HL-60/S4 treated with phorbol 12-myristate 13-acetate at 8.2 ng/mL for 4 days and 3 days (cell line): Measurements from ENCODE around the gene PLD1.
"Not testable (repeated sequence)": the region's sequence is repeated elsewhere in the genome, so short reads cannot be mapped to it uniquely, and the experiment has no call there.

Experiments
- in situ Hi-C: fragments of 300-500 bp; cut with MboI; formaldehyde crosslinking; loops from 2 replicates; pipeline ENCODE4 v1.15.0; 2022; ENCODE audit warnings: low sequenced_read_pairs

Gene PLD1

DNA sequence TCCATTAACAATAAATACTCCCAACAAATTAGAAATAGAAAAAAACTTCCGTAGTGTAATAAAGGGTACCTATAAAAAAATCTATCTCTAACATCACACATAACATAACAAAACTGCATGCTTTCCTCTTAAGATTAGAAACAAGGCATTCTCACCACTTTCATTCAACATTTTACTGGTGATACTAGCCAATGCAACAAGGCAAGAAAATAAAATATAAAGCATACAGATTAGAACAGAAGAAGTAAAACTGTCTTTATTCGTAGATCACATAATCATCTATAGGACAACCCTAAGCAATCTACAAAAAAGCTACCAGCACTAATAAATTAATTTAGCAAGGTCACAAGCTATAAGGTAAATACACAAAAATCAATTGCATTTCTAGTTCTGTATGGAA lies 107.1 kb downstream of the PLD1 start:
- in situ Hi-C loops = no loop called here

DNA sequence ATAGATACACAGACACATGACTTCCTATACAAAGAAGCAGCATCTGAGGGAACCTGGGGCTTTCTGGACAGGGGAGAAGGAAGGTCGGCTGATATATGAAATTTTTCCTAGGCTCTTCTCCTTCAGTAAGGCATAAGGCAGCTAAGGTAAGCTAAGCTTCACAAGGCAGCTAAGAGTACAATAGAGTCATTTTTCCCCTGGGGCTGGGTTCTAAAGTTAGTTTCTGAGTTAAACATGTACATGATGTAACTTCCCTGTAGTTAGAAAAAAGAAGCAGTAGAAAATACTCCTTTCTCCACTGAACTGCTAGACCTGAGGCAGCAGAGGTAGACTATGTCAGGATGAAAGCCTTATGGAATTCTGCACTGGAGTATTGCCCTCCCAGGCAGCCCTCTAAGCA lies 109.6 kb downstream of the PLD1 start:
- in situ Hi-C loops = no loop called here

DNA sequence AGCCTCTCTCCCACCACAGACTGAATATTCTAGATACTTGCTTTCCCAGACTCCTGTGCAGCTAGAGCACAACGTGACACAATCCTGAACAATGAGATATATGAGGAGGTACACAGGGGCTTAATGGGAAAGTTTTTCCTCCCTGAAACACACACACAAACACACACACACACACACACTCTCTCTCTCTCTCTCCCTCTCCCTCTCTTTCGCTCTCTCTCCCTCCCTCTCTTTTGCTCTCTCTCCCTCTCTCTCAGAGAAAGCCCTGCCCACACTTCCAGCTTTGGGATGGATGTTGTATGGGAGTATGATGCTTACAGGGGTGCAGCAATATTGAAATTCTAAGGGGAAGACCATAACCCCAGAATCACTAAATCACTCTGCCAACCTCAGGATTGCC lies 110.1 kb downstream of the PLD1 start:
- in situ Hi-C loops = no loop called here

DNA sequence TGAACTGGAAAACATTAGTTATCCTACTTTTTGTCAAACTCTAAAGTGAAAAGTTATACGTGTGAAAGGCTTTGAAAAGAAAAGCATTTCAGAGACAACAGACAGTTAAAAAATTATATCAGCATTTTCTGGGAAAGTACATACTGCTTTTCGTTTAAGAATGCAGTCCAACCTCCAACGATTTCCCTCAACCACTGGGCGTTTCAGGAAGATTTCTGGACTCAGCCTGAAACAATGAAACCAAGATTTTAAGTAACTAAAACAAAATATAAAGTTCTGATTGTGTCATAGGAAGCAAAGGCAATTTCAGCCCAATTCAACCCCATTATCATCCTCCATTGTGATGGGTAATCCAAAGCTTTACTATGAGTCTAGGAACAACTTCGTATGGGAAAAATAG lies 110.7 kb downstream of the PLD1 start:
- in situ Hi-C loops = no loop called here

DNA sequence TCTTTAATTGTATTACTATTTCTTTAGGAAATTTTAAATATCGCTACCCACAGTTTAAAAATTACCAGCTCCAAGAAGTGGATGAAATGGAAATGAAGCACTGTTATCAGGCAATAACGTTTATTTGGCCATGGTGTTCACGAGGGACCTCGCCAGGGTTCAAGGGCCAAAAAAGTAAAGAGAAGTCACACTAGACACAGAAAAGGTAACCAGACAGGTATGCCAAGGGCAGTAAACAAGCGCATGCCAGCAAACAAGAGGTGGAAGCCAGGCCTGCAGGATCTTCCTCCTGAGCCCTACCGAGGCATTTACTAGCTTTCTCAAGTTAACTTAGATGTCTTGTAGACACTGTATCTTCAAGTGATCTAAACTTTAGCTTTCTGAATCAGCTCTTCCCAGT lies 113.5 kb downstream of the PLD1 start:
- in situ Hi-C loops = no loop called here

DNA sequence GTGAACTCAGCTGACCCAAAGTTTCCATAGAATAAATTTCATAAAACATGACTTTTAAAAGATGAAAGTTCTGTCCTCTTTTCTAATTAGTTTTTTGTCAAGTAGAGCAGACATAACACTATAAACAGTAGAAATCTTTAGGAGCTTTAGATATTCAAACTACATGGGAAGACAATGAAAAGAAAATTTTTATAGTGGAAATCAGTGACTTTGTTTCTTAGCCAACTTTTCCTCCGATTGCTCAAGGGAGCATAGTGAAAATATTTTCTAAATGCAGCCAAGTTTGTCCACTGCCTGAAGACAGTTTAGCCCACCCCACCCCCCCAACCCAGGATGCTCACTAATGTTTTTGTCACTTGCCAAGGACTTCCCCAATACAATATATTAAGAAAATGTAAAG lies 114.9 kb downstream of the PLD1 start:
- in situ Hi-C loops = no loop called here

DNA sequence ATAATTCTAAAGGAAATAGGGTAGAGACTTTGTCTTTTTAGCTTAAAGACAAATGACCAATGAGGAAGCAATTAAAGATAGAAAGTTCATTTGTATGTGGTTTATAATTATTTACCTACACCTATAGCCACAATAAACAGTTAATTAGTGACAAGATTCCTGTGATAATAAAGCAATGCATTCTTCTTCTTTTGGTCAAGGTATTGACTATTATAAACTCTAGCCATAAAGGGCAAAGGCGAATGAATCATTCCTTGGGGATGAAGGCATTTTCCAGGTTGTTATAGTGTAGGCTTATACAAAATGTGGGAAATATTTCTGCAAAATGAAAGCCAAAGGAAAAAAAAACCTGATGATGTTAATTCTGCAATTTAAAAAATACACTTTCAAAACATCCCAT lies 115.4 kb downstream of the PLD1 start:
- in situ Hi-C loops = no loop called here

DNA sequence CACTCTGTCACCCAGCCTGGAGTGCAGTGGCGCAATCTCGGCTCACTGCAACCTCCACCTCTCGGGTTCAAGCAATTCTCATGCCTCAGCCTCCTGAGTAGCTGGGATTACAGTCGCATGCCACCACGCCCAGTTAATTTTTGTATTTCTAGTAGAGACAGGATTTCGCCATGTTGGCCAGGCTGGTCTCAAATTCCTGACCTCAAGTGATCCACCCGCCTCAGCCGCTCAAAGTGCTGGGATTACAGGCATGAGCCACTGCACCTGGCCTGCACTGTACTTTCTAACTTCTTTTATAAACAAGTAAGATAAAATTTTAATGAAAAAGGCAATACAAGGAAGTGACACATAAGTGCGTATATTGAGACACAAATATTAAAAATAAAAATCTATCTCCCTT lies 117.7 kb downstream of the PLD1 start:
- in situ Hi-C loops = not testable (repeated sequence)

DNA sequence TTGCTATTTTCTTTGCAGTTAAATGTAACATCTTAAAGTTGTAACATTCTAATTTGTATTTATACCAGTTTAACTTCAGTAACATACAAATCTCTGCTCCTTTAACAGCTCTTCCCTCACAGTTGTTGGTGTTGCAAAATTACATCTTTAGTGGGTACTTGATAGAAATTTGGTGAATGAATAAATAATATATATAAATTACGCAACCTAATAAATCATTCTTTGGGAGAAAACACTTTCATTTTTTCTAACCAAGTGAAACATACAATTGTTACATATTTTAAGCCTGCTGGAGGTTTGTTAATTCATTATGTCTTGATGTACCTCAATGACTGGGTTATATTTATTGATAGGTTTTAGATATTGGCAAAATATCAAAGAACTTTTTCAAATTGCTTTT lies 118.8 kb downstream of the PLD1 start:
- in situ Hi-C loops = no loop called here

DNA sequence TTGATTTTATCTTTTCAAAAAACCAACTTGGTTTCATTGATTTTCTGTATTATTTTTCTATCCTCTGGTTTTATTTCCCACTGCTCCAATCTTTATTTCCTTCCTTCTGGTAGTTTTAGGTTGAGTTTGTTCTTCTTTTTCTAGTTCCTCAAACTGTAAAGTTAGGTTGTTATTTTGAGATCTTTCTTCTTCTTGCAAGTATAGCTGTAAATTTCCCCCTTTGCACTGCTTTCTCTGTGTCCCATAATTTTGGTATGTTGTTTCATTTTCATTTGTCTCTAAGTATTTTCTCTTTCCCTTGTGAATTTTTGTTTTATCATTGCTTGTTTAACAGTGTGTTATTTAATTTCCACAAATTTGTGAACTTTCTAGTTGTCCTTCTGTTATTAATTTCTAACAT lies 120.0 kb downstream of the PLD1 start:
- in situ Hi-C loops = no loop called here

DNA sequence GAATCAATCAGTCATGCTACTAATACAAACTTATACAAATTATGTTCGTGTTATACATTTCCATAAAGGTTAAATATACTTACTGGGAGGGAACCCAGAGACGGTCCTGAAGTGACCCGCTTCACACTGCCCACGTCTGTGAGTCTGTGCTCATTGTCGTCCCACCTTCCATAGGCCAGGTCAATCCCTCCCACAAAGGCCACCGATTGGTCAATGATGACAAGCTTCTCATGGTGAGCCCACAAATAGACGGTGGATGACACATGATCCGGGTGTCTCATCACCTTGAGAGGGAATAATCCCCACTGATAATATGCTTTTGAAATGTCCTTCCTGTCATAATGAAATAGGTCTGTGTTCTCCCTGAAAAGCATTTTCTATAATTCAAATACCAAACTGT lies 121.7 kb downstream of the PLD1 start:
- in situ Hi-C loops = no loop called here

DNA sequence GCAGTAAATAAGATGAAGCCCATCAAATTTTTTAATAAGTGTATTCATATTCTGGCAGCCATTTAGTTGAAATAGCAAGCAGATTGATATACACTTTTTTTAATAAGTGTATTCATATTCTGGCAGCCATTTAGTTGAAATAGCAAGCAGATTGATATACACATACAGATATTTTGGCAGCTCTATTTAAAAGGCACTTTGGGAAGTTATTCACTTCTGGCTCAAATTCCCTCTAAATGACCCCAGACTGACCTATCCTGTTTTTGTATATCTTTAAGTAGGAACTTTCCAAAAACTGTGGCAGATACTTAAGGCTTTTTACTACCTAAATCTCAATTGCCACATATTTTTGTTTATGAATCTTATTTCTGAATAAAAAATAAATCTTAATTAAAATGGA lies 122.3 kb downstream of the PLD1 start:
- in situ Hi-C loops = no loop called here

DNA sequence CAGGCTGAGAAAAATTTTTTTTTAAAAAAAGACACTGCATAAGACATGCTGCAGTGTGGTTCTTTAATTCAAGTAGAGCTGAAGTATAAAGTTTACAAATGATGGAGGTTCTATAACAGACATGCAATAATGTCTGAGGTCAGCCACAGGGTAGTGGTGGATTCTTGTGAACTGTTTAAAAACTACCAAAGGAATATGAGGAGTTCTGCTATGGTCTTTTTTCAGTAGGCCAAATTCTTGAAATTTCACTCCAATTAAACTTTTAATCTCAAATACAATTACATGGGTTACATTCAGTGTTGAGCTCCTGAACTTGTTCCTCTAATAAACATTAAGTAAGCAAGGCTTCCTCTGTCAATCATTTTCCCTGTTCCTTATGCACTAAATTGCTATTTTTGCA lies 122.7 kb downstream of the PLD1 start:
- in situ Hi-C loops = no loop called here

DNA sequence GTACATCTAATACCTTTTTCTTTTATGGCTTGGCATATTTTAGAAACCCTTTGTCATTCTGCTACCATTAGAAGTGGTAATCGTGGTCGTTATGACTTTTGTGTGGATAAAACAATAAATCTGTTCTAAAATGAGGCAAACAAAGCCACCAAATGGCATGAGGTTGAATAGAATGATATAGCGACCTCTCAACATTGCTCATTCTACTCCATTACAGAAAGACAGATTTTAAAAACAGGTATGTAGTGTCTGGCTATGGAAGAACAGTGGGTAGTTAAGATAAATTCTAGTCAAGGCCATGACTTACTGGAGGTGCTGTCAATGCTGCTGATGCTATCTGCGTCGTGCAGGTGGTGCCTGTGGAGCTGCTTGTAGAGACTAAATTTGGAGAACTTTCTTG lies 123.2 kb downstream of the PLD1 start:
- in situ Hi-C loops = no loop called here

DNA sequence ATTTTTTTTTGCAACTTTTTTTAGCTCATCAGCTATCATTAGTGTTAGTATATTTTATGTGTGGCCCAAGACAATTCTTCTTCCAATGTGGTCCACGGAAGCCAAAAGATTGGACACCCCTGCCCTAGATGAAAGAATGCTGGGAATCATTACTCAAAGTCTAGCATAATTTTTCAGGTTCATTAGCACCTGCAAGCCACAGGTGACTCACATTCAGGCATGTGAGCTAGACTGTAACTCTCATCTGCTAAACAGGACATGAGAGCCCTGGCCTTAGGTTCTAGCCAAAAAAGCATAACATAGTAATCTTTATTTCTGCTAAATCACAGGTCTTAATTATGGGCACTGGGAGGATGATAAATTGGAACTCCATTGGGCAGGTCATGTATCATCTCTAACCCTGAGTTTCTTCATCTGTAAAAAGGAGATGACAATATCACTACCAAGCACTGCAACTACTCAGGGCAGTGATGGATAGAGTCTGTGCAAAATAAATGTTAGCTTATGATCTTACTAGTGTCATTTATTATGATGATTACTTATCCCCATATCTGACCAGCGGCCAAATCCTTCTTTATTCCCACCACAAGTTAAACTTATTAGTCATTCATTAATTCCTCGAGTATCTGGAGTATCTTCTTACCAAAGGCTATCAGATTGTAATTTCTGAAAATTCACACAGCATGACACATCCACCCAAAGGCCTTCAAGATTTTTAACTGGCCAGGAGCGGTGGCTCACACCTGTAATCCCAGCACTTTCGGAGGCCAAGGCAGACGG lies 125.0 kb downstream of the PLD1 start:
- in situ Hi-C loops = no loop called here

DNA sequence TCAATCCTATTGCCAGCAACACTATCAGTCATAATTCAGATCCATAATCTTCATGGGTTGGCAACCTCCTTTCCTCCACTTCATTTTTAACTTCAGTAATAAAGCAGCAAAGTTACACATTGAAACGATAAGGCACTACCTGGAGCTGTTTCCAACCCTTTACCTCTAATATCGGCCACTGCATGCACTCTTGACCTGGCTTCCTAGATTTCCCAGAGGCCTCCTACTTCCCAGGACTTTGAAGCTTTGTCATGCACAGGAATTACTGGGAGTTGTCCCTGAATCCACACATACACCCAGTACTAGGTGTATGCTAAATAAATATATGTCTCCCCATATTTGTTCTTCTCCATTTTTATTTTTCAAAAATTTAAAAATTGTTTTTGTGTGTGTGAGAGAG lies 126.1 kb downstream of the PLD1 start:
- in situ Hi-C loops = no loop called here

DNA sequence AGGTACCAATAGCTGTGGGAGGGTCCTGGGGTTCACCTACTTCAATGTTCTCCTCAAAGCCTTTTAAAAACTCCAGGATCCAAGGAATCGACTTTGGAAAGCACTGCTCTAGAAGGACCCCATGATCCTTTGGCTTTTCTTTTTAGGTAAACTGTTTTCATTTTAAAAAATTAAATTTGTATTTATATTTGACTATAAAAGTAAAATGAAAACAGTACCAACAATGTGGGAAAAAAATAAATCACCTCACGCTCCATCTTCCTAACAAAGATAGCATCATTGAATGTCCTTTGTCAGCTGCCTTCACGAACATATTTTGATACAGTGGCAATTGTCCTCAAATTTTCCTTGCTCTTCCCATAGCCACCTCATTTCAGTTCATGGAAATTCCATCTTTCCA lies 127.5 kb downstream of the PLD1 start:
- in situ Hi-C loops = no loop called here

DNA sequence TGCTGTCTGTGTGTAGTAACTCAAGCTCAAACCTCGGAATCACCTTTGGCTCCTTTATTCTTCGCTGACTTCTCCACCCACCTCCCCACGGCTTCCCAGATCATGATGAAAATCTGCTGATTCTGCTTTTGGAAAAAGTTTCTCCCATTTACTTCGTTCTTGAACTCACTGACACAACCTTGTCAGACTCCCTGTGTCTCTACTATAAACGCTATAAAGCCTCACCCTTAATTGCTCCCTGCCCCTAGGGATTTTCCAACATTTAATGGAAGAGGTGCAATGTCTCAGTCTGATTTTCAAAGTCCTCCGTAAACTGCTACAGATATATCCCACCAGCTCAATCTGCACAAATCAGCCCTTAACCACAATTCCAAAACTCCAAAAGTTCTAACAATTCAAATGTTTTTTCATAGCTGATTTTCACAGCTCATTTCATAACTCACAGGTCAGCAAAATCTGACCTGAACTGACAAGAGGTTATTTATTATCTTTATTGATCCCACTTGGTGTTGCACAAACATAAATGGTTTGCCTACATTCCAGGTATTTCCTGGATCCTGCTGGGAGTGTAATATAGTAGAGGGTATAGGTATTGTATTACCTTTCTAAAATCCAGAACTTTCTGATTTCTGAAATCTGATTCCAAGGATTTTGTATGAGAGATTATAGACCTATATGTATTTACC lies 129.4 kb downstream of the PLD1 start:
- in situ Hi-C loops = no loop called here

DNA sequence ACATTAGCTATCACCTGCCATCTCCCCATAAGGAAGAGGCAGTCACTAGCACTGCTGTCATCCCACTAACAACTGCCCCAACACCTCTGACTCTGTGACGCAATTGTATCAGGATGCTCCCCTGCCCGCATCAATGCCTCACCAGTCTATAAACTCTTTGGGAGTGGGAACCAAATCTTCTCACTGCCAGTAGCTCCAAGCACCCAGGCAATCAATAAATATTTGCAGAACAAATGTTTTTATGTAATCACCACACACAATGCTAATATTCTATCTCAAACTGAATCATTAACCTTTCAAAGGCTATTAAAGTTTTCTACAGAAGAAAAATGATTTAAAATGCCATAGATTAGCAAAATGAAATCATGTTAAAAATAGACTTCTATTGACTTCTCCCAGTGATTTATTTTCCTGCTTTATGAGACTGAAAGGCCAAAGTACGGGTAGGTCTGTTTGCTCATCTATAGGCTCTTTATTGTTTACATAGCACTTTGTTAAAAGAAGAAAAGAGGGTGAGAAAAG lies 131.3 kb downstream of the PLD1 start:
- in situ Hi-C loops = no loop called here

DNA sequence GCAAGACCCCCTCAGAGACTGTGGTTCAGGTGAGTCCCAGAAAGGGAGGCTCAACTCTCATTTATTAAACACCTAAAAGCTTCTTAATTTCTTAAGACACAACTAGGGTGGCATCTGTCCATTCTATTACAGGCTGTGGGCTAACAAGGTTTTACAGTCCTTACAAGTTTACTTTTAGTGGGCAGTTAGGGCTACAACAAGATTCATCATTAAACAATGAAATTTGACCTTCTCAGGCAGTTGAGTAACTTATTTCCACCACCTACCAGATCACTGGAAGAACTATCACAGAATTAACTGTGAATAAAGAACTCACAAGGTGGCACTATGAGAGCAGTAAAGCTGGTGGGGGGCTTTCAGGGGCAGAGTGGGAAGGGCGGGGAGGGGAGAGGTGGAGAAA lies 132.6 kb downstream of the PLD1 start:
- in situ Hi-C loops = no loop called here

DNA sequence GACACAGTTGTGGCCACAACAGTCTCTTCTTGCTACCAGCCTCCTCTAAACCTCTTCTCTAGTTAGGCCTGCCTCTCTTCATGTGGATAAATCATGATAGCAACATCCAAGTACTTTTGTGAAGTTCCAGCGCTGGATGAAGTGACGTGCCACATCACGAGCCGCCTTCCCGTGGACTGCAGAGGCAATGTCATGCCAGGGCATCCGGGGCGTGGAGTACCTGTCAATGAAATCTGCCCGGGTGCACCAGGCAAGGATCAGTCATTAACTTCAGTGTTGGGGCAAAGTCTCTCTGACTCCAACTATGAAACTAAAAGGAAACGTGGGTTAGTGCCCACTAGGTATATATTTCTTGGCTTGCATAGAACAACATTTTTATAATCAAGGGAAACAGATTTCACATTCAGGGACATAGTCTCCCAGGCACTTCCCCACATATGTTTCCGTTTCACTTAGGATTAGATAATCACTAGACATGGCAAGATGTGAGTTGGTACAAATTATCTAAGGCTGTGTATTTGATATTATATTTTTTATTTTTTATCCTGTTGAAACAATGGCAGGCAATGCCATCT lies 133.6 kb downstream of the PLD1 start:
- in situ Hi-C loops = no loop called here

DNA sequence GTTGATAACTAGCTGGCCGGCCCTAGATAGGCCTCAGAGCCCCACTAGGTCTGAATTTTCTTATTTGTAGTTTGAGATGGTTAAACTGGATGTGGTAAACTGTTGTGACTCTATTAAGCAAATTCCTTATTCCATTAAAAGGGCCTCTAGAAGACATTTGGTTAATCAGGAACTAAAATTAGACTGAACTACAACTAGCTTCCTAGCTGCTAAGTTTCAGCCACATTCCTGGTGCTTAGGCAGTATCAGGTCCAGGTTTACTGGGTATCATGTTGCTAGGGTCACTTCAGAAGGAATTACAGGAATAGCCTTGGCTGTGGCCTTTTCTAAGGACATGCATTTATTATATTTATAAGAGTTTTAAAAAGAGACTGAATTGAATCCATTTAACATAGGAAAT lies 136.3 kb downstream of the PLD1 start:
- in situ Hi-C loops = no loop called here
